NCI-H1417 treated with DMSO at 0.1 percent for 48 hours (cell line): Measurements from ENCODE around the gene ADIPOR2.

Source experiments
- DNase-seq: peaks from one replicate; lab custom pipeline; 2025; lab: John Stamatoyannopoulos, UW

Gene ADIPOR2

GRCh38 chr12:1737652-1738286 is 46.9 kb downstream of the ADIPOR2 start:
- no peak for DNase-seq

GRCh38 chr12:1738446-1738845 is 47.6 kb downstream of the ADIPOR2 start:
- DNase-seq: no peak

GRCh38 chr12:1739368-1739767 is 48.5 kb downstream of the ADIPOR2 start:
- no peak for DNase-seq

GRCh38 chr12:1740161-1740948 is 49.5 kb downstream of the ADIPOR2 start:
- DNase-seq: no peak

- no peak for DNase-seq
These were observed 50.5 kb downstream of the ADIPOR2 start for GRCh38 chr12:1741154-1741949.

GRCh38 chr12:1744932-1745331 is 54.1 kb downstream of the ADIPOR2 start:
- DNase-seq: no peak

GRCh38 chr12:1747609-1748008 is 56.7 kb downstream of the ADIPOR2 start:
- no peak for DNase-seq

- no peak for DNase-seq
These were observed 58.1 kb downstream of the ADIPOR2 start for GRCh38 chr12:1749019-1749418.

- DNase-seq: no peak
These were observed 59.4 kb downstream of the ADIPOR2 start for GRCh38 chr12:1750300-1750699.

GRCh38 chr12:1758376-1758775 is 67.5 kb downstream of the ADIPOR2 start:
- no peak for DNase-seq

- no peak for DNase-seq
These were observed 68.0 kb downstream of the ADIPOR2 start for GRCh38 chr12:1758887-1759286.

- no peak for DNase-seq
These were observed 69.9 kb downstream of the ADIPOR2 start for GRCh38 chr12:1760566-1761382.

- no peak for DNase-seq
These were observed 71.0 kb downstream of the ADIPOR2 start for GRCh38 chr12:1761857-1762256.

- DNase-seq: no peak
These were observed 72.3 kb downstream of the ADIPOR2 start for GRCh38 chr12:1763153-1763552.

- no peak for DNase-seq
These were observed 75.2 kb downstream of the ADIPOR2 start for GRCh38 chr12:1766110-1766509.

- no peak for DNase-seq
These were observed 76.7 kb downstream of the ADIPOR2 start for GRCh38 chr12:1767407-1768090.

GRCh38 chr12:1768615-1769014 is 77.7 kb downstream of the ADIPOR2 start:
- DNase-seq: no peak

- DNase-seq: no peak
These were observed 79.1 kb downstream of the ADIPOR2 start for GRCh38 chr12:1769809-1770494.

- no peak for DNase-seq
These were observed 83.2 kb downstream of the ADIPOR2 start for GRCh38 chr12:1773937-1774655.
